Fibroblast of skin of scalp (primary cell): Measurements from ENCODE around the gene ATAD3C.
"Not testable (repeated sequence)": the region's sequence is repeated elsewhere in the genome, so short reads cannot be mapped to it uniquely, and the experiment has no call there.

Experiments used
- DNase-seq: peaks from one replicate; pipeline ENCODE4 v3.0.0-alpha.2; 2013

The ATAD3C gene

DNA sequence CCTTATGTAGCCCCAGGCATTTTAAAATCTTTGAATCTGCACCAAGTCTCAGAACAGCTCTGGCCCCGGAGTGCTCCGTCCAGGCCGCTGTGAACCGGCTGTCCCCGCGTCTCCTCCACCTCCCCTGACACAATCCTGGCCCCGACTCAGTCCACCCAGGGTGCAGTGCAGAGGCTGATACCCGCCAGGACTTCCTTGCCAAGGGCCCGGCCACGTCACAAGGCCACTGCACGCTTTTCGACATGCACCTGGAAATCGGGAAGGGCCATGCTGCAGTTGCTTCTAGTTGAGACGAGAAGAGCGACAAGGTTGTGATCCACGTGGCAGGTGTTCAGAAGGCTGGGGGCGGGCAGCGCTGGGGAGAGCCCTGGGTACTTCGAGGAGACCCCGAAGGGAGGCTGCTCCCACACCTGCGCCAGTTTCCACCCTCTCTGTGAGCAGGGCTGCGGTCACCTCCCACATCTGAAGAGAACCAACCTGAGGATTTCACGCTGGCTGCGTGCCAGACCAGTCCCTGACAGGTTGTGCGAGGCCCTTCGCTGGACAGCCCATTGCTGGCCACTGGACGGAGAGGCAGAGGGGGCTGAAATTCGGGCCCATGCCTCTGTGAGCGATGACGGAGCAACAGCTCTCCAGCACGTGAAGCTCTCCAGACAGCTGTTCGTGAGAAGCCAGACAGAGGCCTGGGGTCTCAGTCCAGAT lies 7.3 kb upstream of the ATAD3C start:
- DNase-seq, result no peak

DNA sequence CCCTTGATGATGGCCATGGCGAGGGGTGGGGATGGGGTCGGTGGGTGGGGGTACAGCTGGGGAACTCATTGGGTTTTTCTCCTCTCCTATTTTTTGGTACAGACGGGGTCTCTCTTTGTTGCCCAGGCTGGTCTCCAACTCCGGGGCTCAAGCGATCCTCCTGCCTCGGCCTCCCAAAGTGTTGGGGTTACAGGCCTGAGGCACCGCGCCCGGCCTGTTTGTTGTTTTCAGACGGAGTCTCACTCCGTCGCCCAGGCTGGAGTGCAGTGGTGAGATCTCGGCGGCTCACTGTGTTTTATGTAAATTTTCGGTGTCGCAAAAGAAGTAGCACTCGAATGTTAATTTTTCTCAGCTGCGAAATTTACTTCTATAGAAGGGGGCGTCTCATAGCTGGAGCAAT lies 2.9 kb upstream of the ATAD3C start:
- DNase-seq, result not testable (repeated sequence)

DNA sequence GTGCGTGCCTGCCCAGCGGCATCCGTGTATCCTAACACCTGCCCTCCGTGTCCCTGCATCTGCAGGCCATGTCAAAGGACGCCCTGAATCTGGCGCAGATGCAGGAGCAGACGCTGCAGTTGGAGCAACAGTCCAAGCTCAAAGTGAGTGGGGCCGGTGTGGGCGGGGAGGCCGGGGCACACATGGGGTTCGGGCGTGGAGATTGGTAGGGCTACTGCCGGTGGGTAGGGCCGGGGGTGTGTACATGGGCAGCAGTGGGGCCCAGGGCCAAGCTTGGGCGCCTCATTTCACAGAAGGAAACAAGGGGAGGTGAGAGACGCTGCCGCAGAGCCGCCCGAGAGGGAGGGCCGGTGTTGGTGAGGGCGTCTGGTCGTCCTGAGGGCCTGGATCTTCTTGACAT lies 1.1 kb downstream of the ATAD3C start:
- DNase-seq, result not testable (repeated sequence)

DNA sequence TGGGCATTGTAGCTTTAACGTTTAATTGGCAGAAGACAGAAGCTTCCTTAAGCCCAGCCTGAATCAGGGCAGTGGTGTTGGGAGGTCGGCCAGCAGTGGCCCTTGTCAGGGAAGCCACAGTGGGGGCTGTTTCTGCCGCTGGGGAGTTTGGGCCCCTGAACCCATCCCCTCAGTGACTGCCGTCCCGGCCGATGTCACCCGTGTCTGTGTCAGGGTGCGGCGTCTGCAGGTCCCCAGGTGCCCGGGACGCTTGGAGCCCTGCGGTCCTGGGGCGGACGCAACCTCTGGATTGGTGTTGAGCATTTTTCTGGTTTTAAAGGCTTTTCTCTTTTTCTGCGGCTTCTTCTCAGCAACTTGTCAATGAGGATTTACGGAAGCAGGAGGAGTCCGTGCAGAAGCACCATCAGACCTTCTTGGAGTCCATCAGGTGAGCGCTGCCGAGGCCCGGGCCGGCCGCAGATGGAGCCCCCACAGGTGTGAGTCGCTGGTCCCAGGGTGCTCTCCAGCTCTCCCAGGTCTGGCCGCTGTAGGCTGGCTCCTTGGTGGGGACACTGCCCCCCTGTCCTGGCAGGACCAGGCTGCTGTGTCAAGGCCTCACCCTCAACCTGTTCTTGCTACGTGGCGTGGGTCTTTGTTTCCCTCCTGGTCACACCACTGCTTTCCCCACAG lies 2.3 kb downstream of the ATAD3C start:
- no peak for DNase-seq

DNA sequence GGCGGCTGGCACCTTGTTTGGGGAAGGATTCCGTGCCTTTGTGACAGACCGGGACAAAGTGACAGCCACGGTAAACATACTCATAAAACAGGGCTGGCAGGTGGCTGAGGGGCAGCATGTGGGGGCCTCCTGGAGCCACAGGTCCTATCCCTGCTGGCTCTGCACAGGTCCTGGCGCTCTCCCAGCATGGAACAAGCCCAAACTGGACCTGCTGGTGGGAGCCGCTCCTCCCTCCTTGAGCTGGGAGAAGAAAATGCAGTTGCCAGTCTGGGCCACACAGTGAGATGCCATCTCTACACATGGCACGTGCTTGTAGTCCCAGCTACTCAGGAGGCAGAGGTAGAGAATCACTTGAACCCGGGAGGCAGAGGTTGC lies 2.9 kb downstream of the ATAD3C start:
- DNase-seq, result not testable (repeated sequence)

DNA sequence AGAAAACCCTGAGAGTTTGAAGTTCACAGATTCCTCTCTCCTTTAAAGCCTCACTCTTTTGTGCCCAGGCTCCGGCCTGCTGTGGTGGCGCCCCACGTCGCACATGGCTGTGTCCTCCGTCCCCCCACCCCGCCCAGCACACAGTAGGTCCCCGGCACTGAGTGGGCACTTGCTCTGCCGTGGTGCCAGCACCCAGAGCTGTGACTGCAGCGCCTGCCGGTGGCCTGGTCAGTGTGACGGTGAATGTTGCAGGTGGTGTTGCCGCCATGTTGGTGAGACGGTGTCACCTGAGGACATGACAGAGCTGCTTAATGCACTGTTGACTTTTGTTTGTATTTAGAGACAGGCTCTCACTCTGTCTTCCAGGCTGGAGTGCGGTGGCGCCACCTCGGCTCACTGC lies 3.4 kb downstream of the ATAD3C start:
- DNase-seq, result no peak

DNA sequence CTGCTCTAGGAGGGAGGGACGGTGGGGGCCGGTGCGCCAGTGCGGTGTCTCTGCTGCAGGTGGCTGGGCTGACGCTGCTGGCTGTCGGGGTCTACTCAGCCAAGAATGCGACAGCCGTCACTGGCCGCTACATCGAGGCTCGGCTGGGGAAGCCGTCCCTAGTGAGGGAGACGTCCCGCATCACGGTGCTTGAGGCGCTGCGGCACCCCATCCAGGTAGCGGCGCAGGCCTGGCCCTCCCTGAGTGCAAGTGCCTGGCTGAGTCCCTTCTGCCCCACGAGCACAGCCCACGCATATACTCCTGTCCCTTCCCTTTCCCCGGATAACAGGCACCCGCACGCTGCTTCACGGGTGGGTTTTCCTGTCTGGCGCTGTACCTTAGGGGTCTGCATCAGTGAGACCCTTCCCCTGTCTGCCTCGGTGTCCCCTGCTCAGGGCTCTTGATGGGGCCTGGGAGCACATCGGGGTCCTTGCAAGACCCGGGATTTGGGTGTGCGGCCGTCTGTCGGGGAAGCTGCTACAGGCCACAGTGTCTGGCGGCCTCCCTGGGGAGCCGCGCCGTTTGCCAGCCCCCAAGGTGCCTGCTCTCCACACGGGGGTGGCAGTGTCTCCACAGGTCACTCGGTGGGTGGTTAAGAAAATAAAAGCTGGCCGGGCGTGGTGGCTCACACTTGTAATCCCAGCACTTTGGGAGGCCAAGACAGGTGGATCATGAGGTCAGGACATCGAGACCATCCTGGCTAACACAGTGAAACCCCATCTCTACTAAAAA lies 5.0 kb downstream of the ATAD3C start:
- not testable (repeated sequence) for DNase-seq

DNA sequence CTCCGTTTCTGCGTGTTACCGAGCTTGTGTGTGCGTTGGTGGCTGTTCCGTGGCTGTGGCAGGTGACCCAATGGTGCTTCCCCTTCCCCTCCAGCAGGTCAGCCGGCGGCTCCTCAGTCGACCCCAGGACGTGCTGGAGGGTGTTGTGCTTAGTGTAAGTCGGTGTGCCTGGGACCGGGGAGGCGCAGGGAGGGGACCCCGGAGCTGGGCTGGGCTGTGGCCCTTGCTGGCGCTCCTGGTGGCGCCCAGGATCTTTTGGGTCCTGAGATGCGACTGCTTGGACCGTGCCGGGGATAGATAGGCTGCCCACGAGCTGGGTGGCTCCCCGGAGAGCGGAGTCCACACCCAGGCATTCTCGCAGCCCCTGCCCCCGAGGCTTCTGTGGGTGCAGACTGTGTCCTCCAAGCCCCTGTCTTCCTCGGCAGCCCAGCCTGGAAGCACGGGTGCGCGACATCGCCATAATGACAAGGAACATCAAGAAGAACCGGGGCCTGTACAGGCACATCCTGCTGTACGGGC lies 5.9 kb downstream of the ATAD3C start:
- DNase-seq, result no peak

DNA sequence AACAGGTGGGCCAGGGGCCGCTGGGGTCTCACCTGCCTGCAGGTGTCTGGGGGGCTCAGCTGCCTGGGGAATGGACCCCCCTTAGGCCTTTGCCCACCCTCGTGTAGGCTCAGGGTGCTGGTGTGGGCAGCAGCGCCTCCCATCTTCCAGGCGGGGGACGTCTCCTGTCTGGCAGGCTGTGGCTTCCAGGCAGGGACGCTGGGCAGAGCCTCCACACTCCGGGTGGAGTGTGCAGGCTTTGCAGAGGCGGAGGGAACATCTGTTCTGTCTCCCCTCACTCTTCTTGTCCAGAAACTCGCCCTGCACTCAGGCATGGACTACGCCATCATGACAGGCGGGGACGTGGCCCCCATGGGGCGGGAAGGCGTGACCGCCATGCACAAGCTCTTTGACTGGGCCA lies 6.4 kb downstream of the ATAD3C start:
- DNase-seq, result not testable (repeated sequence)

DNA sequence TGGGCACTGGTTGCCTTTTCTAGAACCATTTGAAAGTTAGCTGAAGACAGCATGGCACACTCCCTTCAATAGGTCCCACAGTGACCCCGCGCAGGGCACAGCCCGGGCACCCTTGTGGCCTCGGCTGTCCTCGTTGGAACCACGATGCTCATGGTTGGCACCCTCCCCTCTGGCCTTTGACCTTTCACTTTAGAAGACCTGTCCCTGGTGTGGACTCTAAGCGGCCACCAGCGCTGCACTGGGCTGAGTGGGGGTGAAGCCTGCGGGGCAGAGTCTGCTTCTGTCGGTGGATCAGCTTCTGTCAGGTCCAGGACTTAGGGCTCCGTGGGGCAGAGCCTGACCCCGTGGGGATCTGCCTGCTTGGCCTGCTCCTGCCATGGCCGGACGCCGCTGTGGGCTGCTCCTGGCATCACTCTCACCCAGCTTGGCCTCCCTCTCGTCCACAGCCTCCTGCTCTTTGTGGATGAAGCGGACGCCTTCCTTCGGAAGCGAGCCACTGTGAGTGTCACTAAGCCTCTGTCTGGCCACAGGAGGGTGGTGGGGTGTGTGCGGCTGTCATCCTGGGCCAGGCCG lies 7.3 kb downstream of the ATAD3C start:
- DNase-seq, result not testable (repeated sequence)

DNA sequence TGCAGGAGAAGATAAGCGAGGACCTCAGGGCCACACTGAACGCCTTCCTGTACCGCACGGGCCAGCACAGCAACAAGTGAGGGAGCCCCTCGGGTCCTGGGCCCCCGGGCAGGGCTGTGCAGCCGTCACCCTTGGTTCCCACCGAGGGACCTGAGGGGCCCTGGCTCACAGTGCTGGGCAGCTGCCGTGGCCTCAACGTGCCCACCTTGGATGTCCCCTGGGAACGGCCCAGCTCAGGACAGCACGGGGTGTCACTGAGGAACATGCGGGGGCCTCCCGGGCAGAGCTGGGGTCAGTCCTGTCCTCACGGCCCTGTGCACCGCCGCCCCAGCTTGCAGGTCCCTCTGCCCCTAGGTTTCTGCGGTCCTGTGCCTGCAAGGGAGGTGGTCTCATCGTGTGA lies 9.7 kb downstream of the ATAD3C start:
- not testable (repeated sequence) for DNase-seq

DNA sequence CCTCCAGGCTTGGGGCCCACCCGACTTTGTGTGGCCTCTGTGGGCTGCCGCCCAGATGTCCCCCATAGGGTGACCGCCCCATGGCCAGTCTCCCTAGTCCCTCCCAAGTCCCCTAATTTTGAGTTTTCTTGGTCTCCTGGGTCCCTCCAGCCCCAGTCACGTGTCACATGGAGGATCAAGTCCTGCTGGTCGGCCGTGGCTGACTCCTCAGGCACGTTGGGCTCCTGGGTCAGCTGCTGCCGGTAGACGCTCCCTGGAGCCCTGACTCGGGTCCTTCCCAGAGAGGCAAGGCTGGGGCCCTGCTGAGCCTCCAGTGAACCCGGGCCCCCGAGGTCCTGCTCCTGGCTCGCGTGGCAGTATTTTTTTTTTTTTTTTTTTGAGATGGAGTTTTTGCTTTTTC lies 10.2 kb downstream of the ATAD3C start:
- not testable (repeated sequence) for DNase-seq

DNA sequence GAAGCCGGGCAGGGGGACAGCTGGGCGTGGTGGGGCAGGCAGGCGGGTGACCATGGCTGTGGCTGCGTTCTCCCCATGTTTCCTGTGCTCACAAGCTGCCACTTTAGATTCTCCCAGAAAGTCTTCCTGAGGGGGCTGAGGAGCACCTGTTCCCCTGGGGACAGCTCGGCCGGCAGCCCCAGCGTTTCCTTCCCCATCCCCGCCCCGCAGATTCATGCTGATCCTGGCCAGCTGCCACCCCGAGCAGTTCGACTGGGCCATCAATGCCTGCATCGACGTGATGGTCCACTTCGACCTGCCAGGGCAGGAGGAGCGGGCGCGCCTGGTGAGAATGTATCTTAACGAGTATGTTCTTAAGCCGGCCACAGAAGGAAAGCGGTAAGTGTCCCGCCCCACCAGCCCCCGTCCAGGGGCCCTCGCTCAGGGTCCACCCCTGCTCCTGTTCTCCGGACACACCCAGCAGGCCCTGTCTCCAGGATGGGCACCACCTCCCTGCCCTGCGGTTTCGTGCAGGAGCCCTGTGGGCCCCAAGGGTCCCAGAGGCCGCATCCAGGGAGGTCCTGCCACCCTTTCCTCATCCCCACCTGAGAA lies 11.1 kb downstream of the ATAD3C start:
- no peak for DNase-seq

DNA sequence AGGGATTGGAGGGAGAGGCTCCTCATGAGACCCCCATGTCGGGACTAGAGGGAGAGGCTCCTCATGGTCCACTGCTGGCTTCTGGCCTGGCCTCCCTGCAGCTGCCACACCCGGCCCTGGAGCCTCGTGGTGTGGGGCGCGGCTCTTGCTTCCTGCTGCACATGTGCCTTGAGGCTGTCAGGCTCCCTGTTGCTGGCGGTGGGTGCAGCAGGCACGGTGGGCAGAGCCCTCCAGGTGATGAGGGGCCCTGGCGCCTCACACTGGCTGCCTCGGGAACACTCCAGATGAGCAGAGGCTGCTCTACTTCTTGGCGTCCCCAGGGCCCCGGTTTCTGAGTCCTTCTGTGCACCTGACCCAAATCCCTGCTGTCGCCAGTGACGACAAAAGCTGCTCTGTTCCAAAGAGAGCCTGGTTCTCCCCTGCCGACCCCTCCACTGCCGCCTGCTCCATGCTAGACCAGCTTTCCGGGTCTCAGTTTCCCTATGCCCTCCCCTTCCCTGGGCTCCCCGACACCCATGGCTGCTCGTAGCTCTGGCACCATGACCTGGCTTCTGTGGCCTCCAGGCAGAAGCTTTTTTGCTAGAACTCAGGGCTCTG lies 12.3 kb downstream of the ATAD3C start:
- no peak for DNase-seq

DNA sequence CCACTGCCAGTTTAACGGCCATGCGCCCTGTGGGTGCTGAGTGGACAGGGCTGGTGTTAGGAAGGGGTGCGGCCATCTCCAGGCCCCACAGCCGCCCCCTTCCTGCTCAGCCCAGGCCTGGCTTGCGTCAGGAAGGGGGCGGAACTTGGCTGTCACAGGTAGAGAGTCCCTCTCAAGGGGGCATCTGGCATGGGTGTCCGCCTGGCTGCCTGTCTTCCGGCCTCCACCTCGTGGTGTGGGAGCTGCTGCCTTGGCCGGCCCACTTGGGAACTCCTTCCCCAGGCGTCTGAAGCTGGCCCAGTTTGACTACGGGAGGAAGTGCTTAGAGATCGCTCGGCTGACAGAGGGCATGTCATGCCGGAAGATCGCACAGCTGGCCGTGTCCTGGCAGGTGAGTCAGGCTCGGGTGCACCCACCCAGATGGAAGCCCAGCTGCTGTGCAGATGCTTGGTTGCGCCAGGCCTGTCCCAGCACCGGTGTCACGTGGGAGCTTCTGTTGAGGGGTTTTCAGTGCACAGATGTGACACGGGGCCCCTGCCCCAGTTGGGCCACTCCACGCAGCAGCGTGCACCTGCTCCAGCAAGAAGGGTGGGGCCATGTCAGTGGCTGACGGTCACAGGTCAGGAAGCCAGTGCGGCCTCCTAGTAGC lies 13.0 kb downstream of the ATAD3C start:
- no peak for DNase-seq

DNA sequence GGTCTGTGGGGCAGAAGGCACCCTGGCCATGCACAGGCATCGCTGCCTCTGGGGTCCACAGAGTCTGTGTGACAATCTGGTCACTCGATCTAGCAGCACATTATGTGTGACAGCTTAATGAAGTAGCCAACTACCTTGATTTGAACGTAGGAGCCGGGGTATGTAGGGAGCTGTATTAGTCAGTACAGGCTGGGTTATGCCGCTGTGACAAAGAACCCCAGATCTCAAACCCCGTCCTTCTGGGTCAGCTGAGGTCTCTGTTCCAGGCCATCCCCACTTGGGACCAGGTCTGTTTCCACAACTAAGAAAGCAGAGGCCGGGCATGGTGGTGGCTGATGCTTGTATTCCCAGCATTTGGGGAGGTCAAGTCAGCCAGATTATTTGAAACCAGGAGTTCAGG lies 13.8 kb downstream of the ATAD3C start:
- no peak for DNase-seq

DNA sequence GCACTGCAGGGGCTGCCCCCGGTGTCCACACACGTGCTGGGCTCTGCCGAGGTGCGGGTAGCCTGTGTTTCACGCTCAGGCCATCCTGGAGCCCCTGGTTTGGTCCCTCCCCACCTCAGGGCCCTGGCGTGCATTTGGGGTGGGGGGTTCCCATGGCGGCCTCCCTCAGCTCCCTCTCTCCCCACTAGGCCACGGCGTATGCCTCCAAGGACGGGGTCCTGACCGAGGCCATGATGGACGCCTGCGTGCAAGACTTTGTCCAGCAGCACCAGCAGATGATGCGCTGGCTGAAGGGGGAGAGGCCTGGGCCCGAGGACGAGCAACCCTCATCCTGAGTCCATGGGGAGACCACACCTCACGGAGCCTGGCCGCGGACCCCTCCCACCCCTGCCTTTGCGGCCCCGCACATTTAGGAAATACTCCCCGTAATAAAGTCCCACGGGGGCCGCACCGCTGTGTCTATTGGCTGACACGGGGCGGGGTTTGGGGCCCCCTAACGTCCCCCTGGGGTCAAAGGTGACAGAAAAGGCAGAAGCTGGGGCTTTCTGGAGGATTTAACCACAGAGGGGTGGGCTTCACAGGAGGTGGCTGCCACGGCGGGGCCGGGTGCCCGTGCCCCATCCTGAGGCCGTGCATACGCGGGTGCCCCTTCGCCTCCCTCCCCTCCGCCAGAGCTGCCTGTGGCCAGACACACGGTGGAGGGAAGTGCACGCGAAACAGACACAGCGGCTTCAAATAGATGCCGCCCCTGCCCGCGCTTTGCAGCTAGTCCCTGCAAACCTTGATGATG lies 18.9 kb downstream of the ATAD3C start:
- DNase-seq, result not testable (repeated sequence)

DNA sequence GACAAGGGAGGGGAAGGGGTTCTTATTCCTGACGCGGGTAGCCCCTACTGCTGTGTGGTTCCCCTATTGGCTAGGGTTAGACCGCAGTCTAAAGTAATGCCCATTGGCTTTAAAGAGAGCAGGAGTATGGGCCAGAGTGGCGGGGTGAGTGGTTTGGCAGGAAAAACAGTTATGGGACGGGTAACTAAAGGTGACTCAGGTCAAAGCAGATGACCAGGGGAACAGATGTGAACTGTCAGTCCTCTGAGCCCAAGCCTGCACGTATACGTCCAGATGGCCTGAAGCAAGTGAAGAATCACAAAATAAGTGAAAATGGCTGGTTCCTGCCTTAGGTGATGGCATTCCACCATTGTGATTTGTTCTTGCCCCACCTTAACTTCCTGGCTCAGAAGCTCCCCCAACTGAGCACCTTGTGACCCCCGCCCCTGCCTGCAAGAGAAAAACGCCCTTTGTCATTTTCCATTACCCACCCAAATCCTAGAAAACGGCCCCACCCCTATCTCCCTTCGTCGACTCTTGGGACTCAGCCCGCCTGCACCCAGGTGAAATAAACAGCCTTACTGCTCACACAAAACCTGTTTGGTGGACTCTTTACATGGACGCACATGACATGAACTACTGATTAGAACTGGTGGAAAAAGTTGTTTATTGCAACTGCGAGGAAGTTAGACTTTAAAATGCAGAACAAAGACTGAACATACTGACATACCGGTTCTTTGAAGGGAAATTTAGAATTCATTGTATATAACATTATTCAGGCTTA lies 21.3 kb downstream of the ATAD3C start:
- DNase-seq, result no peak

DNA sequence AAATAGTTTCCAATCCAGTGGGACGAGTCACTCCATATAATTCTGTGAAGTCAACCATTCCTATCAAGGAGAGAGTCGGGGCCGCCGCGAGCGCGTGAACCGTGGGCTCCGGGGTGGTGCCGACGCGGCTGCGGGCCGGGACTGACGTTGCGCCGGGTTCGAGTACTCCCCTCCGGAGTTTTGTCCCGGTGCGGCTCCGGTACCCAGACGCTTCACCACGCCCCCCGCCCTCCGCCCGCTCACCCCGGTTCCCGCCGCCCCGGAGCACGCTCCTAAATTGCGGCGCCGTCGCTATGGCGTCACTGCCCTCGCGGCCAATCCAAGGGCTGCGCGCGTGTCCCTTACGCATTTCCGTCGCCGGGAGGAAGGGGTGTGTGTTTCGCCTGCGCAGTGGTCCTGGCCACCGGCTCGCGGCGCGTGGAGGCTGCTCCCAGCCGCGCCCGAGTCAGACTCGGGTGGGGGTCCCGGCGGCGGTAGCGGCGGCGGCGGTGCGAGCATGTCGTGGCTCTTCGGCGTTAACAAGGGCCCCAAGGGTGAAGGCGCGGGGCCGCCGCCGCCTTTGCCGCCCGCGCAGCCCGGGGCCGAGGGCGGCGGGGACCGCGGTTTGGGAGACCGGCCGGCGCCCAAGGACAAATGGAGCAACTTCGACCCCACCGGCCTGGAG lies 22.0 kb downstream of the ATAD3C start, which contains the start of gene ATAD3B:
TSS of gene ATAD3B (plus strand) at position 377 of the 664 bp plus-strand sequence. CDS start at position 497, 120 bp downstream.
- peak; percentile 93 for DNase-seq
